LNCAP (cell line): Measurements from ENCODE around the gene PNN.

Experiments
- CTCF ChIP-seq: fragments of 450-650 bp; IDR thresholded peaks from 2 replicates; pipeline ENCODE4 v1.5.1; 2017; ENCODE audit warnings: mild to moderate bottlenecking

PNN gene

DNA sequence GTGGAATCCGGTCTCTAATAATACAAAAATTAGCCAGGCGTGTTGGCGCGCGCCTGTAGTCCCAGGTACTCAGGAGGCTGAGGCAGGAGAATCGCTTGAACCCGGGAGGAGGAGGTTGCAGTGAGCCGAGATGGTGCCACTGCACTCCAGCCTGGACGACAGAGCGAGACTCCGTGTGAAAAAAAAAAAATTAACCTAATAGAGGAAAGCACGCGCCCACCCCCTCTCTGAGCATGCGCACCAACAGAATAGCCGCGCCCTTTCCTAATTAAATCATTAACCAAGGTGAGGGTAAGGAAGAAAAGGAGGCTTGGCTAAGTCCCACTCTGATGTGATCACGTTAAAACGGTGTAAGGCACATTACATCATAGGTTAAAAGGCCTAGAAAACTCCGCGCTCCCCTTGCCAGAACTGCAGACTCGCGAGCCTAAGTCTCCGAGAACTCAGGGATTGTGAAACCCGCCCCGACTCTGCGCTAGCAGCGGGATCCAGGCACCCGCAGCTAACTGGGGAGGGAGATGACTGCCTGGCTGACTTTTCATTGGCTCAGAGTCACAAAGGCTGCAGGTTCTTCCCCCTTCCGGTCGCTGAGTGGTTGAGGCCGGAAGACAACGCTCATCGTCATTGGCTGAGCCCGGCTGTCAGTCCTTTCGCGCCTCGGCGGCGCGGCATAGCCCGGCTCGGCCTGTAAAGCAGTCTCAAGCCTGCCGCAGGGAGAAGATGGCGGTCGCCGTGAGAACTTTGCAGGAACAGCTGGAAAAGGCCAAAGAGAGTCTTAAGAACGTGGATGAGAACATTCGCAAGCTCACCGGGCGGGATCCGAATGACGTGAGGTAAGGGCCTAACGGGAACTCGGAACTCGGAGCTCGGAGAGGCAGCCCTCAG is at the start of gene PNN:
PNN (plus strand) TSS at position 695 of the 885 bp plus-strand sequence; CDS start at position 721, 26 bp downstream.
- no peak for TF ChIP-seq CTCF

GRCh38 chr14:39138440-39138839 is 36.6 kb upstream of the PNN start:
- no peak for TF ChIP-seq CTCF

- TF ChIP-seq CTCF, result no peak
Measured at GRCh38 chr14:39140170-39140569, 34.9 kb upstream of the PNN start.

DNA sequence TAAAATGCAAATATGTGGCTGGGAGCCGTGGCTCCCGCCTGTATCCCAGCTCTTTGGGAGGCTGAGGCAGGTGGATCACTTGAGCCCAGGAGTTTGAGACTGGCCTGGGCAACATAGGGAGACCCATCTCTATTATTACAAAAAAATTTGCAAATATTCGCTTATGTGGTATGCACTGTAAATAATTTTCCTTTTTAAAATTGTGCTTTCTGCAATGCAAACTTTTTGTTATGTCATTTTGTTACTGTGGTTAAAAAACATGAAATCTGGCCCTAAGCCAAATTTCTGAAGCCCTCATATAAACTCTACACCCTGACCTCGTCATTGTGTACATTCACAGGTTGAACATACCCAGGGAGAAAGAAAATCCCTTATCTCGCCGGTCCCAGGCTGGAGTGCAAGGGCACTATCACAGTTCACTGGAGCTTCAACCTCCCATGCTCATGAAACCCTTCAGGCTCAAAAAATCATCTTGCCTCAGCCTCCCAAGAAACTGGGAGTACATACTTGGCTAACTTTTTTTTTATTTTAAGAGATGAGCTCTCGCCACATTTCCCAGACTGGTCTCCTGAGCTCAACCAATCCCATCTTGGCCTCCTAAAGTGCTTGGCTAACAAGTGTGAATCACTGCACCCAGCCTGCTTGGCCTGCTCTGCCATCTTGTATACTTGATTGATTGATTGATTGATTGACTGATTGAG is 29.6 kb upstream of the PNN start:
- TF ChIP-seq CTCF, result no peak

DNA sequence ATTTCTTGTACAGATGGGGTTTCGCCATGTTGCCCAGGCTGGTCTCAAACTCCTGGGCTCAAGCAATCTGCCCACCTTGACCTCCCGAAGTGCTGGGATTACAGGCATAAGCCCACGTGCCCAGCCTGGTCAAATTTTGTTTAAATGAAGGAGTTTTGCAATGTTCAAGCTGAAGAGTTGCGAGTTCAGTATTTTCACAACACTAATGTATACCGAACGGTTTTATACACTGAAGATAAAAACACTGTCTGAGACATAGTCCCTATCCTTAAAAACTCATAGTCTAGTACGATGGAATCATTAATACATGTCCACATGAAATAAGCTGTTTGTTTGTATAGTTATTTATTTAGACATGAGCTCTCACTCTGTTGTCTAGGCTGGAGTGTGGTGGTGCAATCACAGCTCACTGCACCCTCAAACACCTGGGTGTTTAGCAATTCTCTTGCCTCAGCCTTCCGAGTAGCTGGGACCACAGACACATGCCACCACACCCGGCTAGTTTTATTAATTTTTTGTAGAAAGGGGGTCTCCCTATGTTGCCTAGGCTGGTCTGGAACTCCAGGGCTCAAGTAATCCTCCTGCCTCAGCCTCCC is 20.4 kb upstream of the PNN start:
- TF ChIP-seq CTCF, result no peak

DNA sequence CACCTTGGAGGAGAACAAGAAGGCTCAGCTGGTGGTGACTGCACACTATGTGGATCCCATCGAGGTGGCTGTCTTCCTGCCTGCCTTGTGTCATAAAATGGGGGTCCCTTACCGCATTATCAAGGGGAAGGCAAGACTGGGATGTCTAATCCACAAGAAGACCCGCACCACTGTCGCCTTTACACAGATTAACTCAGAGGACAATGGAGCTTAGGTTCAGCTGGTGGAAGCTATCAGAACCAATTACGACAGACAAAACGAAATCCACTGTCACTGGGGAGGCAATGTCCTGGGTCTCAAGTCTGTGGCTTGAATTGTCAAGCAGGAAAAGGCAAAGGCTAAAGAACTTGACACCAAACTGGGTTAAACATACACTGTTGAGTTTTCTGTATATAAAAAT is 17.6 kb upstream of the PNN start:
- no peak for TF ChIP-seq CTCF

DNA sequence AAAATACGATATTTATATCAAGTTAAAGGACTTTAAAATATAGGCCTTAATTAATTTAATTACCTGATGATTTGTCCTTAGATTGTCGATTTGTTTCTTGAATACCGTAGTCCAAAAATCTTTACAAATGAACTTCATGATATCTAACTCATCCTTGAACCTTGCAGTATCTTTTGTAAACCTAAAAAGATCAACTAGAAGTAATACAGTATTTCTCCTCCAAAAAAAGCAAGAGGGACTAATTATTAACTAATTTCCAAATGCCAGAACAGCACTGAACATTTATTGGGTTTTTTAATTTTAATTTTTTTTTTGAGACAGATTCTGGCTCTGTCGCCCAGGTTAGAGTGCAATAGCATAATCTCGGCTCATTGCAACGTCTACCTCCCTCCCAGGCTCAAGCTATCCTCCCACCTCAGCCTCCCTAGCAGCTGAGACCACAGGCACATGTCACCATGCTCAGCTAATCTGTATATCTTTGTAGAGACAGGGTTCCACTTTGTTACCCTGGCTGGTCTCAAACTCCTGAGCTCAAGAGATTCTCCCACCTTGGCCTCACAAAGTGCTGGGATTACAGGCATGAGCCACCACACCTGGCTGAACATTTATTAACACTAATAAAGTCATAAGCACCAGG is 16.7 kb upstream of the PNN start:
- TF ChIP-seq CTCF, result no peak
